ENCODE measurements around the gene BLVRB. TPM values are rescaled to one million over a fixed set of nuclear protein-coding genes. Genes with fewer than 3 reads are reported as not detected.

BLVRB gene
- total and polyA plus RNA-seq, 10 of the 15 experiments (the other 5 are each of a cell fraction or from before 2014, with no cell fraction given): 6.3 to 53.3 (median 27.8) TPM

GRCh38 chr19:40465557-40466218 is at the start of gene BLVRB (continued):
- no peak for TF ChIP-seq POLR2AphosphoS2 (IDR thresholded peaks at IDR 0.05; ENCODE audit: low read depth, low read length)
- TF ChIP-seq GABPA (IDR thresholded peaks at IDR 0.05; ENCODE audit: low read depth): no peak
- peak in 1 of 2 experiments; percentile 60; a peak in 2 of 3 replicates for TF ChIP-seq EGR1 (IDR thresholded peaks at IDR 0.05; ENCODE audit: borderline replicate concordance in 1 of 2, low read depth in 2 of 2, low read length in 2 of 2)
- TF ChIP-seq IRF3 (IDR thresholded peaks at IDR 0.05): 0 out of 2 replicates have a peak, but pooled peaks have one; percentile 54
- TF ChIP-seq NR2C2 (IDR thresholded peaks at IDR 0.05; ENCODE audit: borderline replicate concordance, control insufficient read depth, insufficient read length, low read depth): no peak
- no peak for TF ChIP-seq HCFC1 (IDR thresholded peaks at IDR 0.05; ENCODE audit: low read length)
- TF ChIP-seq GATAD2B (conservative IDR thresholded peaks at IDR 0.05; ENCODE audit: low read depth): no peak; the same call in 1 of the 2 replicates
- no peak for TF ChIP-seq MYB (IDR thresholded peaks at IDR 0.05; ENCODE audit: borderline replicate concordance, low read depth, low read length)
- no peak for TF ChIP-seq LARP7 (IDR thresholded peaks at IDR 0.05)
- TF ChIP-seq HDGF (IDR thresholded peaks at IDR 0.05): peak; percentile 99
- TF ChIP-seq NFYB (IDR thresholded peaks at IDR 0.05; ENCODE audit: insufficient read depth, low read depth, low read length): peak; percentile 58; the same call in 1 of the 2 replicates
- TF ChIP-seq SMAD5 (IDR thresholded peaks at IDR 0.05; ENCODE audit: low read depth): no peak
- TF ChIP-seq PBX3 (IDR thresholded peaks at IDR 0.05; ENCODE audit: insufficient replicate concordance, low read depth, low read length): peak; percentile 89
- TF ChIP-seq ZNF622 (IDR thresholded peaks at IDR 0.05): no peak
- peak; percentile 87 for TF ChIP-seq POLR2A (IDR thresholded peaks at IDR 0.05; ENCODE audit: low read depth, low read length)
- no peak for TF ChIP-seq TAF1 (IDR thresholded peaks at IDR 0.05; ENCODE audit: borderline replicate concordance, low read depth, low read length)
- no peak for TF ChIP-seq SRF (IDR thresholded peaks at IDR 0.05; ENCODE audit: low read depth in 2 of 2, low read length in 2 of 2)
- TF ChIP-seq TCF3 (IDR thresholded peaks at IDR 0.05; ENCODE audit: borderline replicate concordance, insufficient read depth, low read depth, low read length): no peak
- TF ChIP-seq RUNX3 (IDR thresholded peaks at IDR 0.05; ENCODE audit: low read length): no peak
- TF ChIP-seq USF1 (IDR thresholded peaks at IDR 0.05; ENCODE audit: borderline replicate concordance, extremely low read length, insufficient read depth, low read depth, low read length): no peak
- TF ChIP-seq CBX5 (IDR thresholded peaks at IDR 0.05; ENCODE audit: low read depth): no peak
- 0 out of 2 replicates have a peak, but pooled peaks have one; percentile 2 for TF ChIP-seq CBFB (IDR thresholded peaks at IDR 0.05; ENCODE audit: low read depth)
- TF ChIP-seq MEF2A (IDR thresholded peaks at IDR 0.05; ENCODE audit: insufficient read depth, low read depth, low read length): no peak
- 0 out of 4 replicates have a peak, but pooled peaks of 1 of the 2 experiments have one; percentile 5 for TF ChIP-seq IKZF2 (IDR thresholded peaks at IDR 0.05)
- TF ChIP-seq SIN3A (IDR thresholded peaks at IDR 0.05; ENCODE audit: low read depth, low read length): 0 out of 2 replicates have a peak, but pooled peaks have one; percentile 29
- no peak; the same call in 1 of the 2 replicates for TF ChIP-seq IKZF1 (conservative IDR thresholded peaks at IDR 0.05)
- peak; percentile 60 for TF ChIP-seq YY1 (IDR thresholded peaks at IDR 0.05; ENCODE audit: low read depth, low read length)
- 0 out of 2 replicates have a peak, but pooled peaks have one; percentile 22 for TF ChIP-seq RFX5 (IDR thresholded peaks at IDR 0.05; ENCODE audit: low read depth, low read length)
- peak; percentile 91; the same call in 1 of the 2 replicates for TF ChIP-seq BACH1 (IDR thresholded peaks at IDR 0.05; ENCODE audit: borderline replicate concordance)
- TF ChIP-seq ZZZ3 (IDR thresholded peaks at IDR 0.05; ENCODE audit: control insufficient read depth, insufficient read length, low read depth): no peak
- peak; percentile 71 for TF ChIP-seq POLR2AphosphoS5 (IDR thresholded peaks at IDR 0.05; ENCODE audit: low read length)

Data from GM12878 (cell line).